ENCODE measurements around the gene LCNL1. TPM values are rescaled to one million over a fixed set of nuclear protein-coding genes. Genes with fewer than 3 reads are reported as not detected.

Gene LCNL1
- total and polyA plus RNA-seq, 2 of the 13 experiments (the other 11 are each of a cell fraction or from before 2014, with no cell fraction given), result not detected

GRCh38 chr9:136991993-136992818, 9.4 kb downstream of the LCNL1 start, which contains the start of gene PAXX (continued):
- TF ChIP-seq LBX2 (CRISPR knock-in tag; IDR thresholded peaks at IDR 0.05; ENCODE audit: borderline replicate concordance), result 0 out of 2 replicates have a peak, but pooled peaks have one; percentile 53
- TF ChIP-seq YEATS4 (CRISPR knock-in tag; IDR thresholded peaks at IDR 0.05; ENCODE audit: borderline replicate concordance), result peak; percentile 46; the same call in 1 of the 2 replicates
- TF ChIP-seq ZNF674 (CRISPR knock-in tag; IDR thresholded peaks at IDR 0.05; ENCODE audit: low read depth), result 0 out of 2 replicates have a peak, but pooled peaks have one; percentile 45
- TF ChIP-seq SP2 (CRISPR knock-in tag; IDR thresholded peaks at IDR 0.05), result no peak
- no peak for TF ChIP-seq ZNF709 (CRISPR knock-in tag; IDR thresholded peaks at IDR 0.05)
- TF ChIP-seq ZNF747 (CRISPR knock-in tag; IDR thresholded peaks at IDR 0.05; ENCODE audit: borderline replicate concordance), result no peak
- no peak for TF ChIP-seq TCF7 (IDR thresholded peaks at IDR 0.05; ENCODE audit: low read depth)
- TF ChIP-seq CEBPZ (IDR thresholded peaks at IDR 0.05; ENCODE audit: low read length), result no peak
- TF ChIP-seq MEF2D (CRISPR knock-in tag; IDR thresholded peaks at IDR 0.05), result no peak
- no peak for TF ChIP-seq ZNF362 (CRISPR knock-in tag; IDR thresholded peaks at IDR 0.05; ENCODE audit: borderline replicate concordance)
- TF ChIP-seq BRCA1 (CRISPR knock-in tag; IDR thresholded peaks at IDR 0.05), result no peak
- TF ChIP-seq NRL (CRISPR knock-in tag; IDR thresholded peaks at IDR 0.05; ENCODE audit: borderline replicate concordance), result no peak; the same call in 1 of the 2 replicates
- TF ChIP-seq TAF1 (CRISPR knock-in tag; IDR thresholded peaks at IDR 0.05), result no peak
- TF ChIP-seq ZNF598 (CRISPR knock-in tag; IDR thresholded peaks at IDR 0.05; ENCODE audit: borderline replicate concordance), result peak; percentile 42; the same call in 1 of the 2 replicates
- no peak for TF ChIP-seq SOX6 (IDR thresholded peaks at IDR 0.05)
- no peak for TF ChIP-seq SOX6 (CRISPR knock-in tag; IDR thresholded peaks at IDR 0.05)
- TF ChIP-seq E2F2 (CRISPR knock-in tag; IDR thresholded peaks at IDR 0.05; ENCODE audit: borderline replicate concordance), result no peak
- TF ChIP-seq ZBTB44 (CRISPR knock-in tag; IDR thresholded peaks at IDR 0.05), result no peak
